EL (cell line): ENCODE results near the gene TRAPPC2.

Experiments used
- DNase-seq: peaks from one replicate; pipeline ENCODE4 v3.0.0-alpha.2; 2016

TRAPPC2 gene

GRCh38 chrX:13734278-13735172 is at the start of gene TRAPPC2, which contains the start of gene OFD1:
TSS of gene TRAPPC2 (minus strand) at chrX:13734620. CDS start at chrX:13719963, 14,657 bp downstream.
TSS of gene OFD1 (plus strand) at chrX:13734748. CDS start at chrX:13735072, 324 bp downstream.
- DNase-seq = peak; percentile 92

- no peak for DNase-seq
Observed at GRCh38 chrX:13780868-13781427, 46.5 kb upstream of the TRAPPC2 start.

GRCh38 chrX:13778916-13779315 is 44.5 kb upstream of the TRAPPC2 start:
- peak; percentile 50 for DNase-seq

- DNase-seq = no peak
Observed at GRCh38 chrX:13776387-13776786, 42.0 kb upstream of the TRAPPC2 start.

GRCh38 chrX:13775837-13776236 is 41.4 kb upstream of the TRAPPC2 start:
- no peak for DNase-seq

- DNase-seq = peak; percentile 0
Observed at GRCh38 chrX:13774696-13775095, 40.3 kb upstream of the TRAPPC2 start.

- no peak for DNase-seq
Observed at GRCh38 chrX:13770013-13770535, 35.7 kb upstream of the TRAPPC2 start.

GRCh38 chrX:13768939-13769338 is 34.5 kb upstream of the TRAPPC2 start:
- DNase-seq = no peak

GRCh38 chrX:13764765-13765164 is 30.3 kb upstream of the TRAPPC2 start:
- DNase-seq = no peak

- DNase-seq = no peak
Observed at GRCh38 chrX:13764281-13764680, 29.9 kb upstream of the TRAPPC2 start.

GRCh38 chrX:13763489-13763888 is 29.1 kb upstream of the TRAPPC2 start:
- DNase-seq = no peak

GRCh38 chrX:13761606-13762414 is 27.4 kb upstream of the TRAPPC2 start:
- no peak for DNase-seq

GRCh38 chrX:13760426-13760825 is 26.0 kb upstream of the TRAPPC2 start:
- no peak for DNase-seq

GRCh38 chrX:13759152-13759718 is 24.8 kb upstream of the TRAPPC2 start:
- DNase-seq = no peak

GRCh38 chrX:13756381-13756780 is 22.0 kb upstream of the TRAPPC2 start:
- no peak for DNase-seq

- no peak for DNase-seq
Observed at GRCh38 chrX:13755254-13755653, 20.8 kb upstream of the TRAPPC2 start.

GRCh38 chrX:13754765-13755164 is 20.3 kb upstream of the TRAPPC2 start:
- DNase-seq = no peak

- DNase-seq = no peak
Observed at GRCh38 chrX:13752646-13753045, 18.2 kb upstream of the TRAPPC2 start.

- DNase-seq = no peak
Observed at GRCh38 chrX:13752141-13752540, 17.7 kb upstream of the TRAPPC2 start.

GRCh38 chrX:13750812-13751211 is 16.4 kb upstream of the TRAPPC2 start:
- no peak for DNase-seq

GRCh38 chrX:13750204-13750603 is 15.8 kb upstream of the TRAPPC2 start:
- peak; percentile 14 for DNase-seq

- no peak for DNase-seq
Observed at GRCh38 chrX:13748486-13748885, 14.1 kb upstream of the TRAPPC2 start.

GRCh38 chrX:13747836-13748235 is 13.4 kb upstream of the TRAPPC2 start:
- DNase-seq = peak; percentile 43
